Upper lobe of right lung (tissue), 1 donor: ENCODE results near the gene OTOP2. TPM values are rescaled to one million over a fixed set of nuclear protein-coding genes. Genes with fewer than 3 reads are reported as not detected.

ENCODE experiments used
- ATAC-seq: fragments of 200-7000 bp; cut with Tn5 transposase; one replicate; pipeline ENCODE4 v1.9.1; 2020; ENCODE audit warnings: mild to moderate bottlenecking, moderate library complexity
- DNase-seq: peaks from one replicate; pipeline ENCODE4 v3.0.0-alpha.2; 2020
- H3K27ac ChIP-seq: fragments of 200-600 bp; one replicate; pipeline ENCODE4 v1.8.0; 2022
- H3K27me3 ChIP-seq: fragments of 200-600 bp; one replicate; pipeline ENCODE4 v1.8.0; 2022; ENCODE audit warnings: mild to moderate bottlenecking
- H3K36me3 ChIP-seq: fragments of 200-600 bp; one replicate; pipeline ENCODE4 v1.8.0; 2022
- H3K4me1 ChIP-seq: fragments of 200-600 bp; one replicate; pipeline ENCODE4 v1.8.0; 2022
- H3K4me3 ChIP-seq: fragments of 200-600 bp; one replicate; pipeline ENCODE4 v1.8.0; 2022; ENCODE audit warnings: mild to moderate bottlenecking
- H3K9me3 ChIP-seq: fragments of 200-600 bp; one replicate; pipeline ENCODE4 v1.8.0; 2022
- intact Hi-C: fragments of 100-400 bp; cut with DNase I; formaldehyde crosslinking; loops from one replicate; pipeline ENCODE4 v1.11.0; 2022
- total RNA-seq: library from RNA; stranded (reverse); fragmentation: NEBNext Ultra II Directional; extraction: Animal tissue kit (Norgen Biotek cat#: 25700); gene quantifications from one replicate; pipeline ENCODE4 v1.2.1, GENCODE V29; 2021
- TF ChIP-seq, protein P1 (sequence below): fragments of 200-600 bp; IDR thresholded peaks from one replicate; pipeline ENCODE4 v1.8.0; 2022; ENCODE audit warnings: antibody characterized with exemption
- donor health status: DM: no; HTN: yes; CAD: no; lungs with severe emphysema.

OTOP2 gene
- total RNA-seq, 1 donor from 2014 or later, result not detected

DNA sequence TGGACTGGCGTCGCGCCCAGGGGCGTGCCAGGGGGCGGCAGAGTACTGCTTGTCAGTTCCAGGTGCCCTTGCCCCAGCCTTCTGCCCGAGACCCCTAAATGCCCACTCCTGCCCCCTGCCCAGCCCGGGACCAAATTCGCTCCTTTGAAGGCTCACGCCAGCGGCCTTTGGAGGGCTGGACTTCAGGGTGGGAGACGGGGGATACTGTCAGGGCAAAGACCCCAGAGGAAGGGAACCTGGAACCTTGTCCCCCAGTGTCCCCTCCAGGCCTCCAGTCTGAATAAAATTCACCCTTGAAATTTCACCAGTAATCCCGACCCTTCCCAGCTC, 12.4 kb downstream of the OTOP2 start:
- Histone ChIP-seq H3K27me3 (peaks cover 68% of the 10 kb centered on the region), H3K4me1 (no peaks in the 10 kb centered on the region), H3K27ac (no peak overlapping the region), H3K9me3 (no peaks in the 10 kb centered on the region), H3K36me3 (no peaks in the 10 kb centered on the region), H3K4me3 (no peak overlapping the region)
- TF ChIP-seq, protein P1, sequence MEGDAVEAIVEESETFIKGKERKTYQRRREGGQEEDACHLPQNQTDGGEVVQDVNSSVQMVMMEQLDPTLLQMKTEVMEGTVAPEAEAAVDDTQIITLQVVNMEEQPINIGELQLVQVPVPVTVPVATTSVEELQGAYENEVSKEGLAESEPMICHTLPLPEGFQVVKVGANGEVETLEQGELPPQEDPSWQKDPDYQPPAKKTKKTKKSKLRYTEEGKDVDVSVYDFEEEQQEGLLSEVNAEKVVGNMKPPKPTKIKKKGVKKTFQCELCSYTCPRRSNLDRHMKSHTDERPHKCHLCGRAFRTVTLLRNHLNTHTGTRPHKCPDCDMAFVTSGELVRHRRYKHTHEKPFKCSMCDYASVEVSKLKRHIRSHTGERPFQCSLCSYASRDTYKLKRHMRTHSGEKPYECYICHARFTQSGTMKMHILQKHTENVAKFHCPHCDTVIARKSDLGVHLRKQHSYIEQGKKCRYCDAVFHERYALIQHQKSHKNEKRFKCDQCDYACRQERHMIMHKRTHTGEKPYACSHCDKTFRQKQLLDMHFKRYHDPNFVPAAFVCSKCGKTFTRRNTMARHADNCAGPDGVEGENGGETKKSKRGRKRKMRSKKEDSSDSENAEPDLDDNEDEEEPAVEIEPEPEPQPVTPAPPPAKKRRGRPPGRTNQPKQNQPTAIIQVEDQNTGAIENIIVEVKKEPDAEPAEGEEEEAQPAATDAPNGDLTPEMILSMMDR, result no peak
- no peak for ATAC-seq
- intact Hi-C loops, result no loop called here
- DNase-seq, result no peak

DNA sequence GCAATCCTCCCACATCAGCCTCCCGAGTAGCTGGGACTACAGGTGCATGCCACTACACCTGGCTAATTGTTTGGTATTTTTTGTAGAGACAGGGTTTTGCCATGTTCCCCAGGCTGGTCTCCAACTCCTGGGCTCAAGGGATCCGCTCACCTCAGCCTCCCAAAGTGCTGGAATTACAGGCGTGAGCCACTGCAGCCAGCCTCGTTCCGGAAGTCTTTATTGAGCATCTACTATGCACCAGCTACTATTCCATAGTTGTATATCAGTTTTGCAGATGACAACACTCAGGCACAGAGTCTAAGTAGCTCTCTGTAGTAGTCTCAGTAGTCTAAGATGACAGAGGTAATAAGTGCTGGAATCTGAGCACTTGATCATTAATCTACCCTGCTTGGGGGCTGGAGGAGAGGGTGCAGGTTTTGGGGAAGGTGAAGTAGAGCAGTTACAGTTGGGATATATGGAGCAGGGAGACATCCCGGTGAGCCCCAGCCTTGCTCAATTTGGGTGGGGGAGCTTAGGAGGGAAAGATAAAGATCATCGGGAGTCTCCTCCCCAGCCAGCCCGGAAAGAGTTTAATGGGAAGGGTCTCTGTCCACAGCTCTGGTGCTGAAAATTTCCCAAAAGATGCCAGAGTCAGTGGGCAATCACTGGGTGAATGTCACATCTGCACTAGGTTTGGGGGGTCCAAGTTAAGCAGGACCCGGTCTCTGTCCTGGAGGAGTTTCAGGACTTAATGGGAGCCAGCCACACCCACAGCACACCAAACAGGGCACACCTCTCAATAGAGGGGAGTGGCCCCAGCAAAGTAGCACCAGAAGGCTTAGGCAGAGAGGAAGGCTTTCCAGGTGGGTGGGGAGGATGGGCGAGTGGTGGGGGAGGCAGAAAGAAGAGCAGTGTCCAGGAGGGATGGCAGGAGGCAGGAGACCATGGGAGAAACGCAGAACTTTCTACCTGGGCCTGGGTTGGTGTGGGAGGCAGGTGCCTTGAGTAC, 13.3 kb downstream of the OTOP2 start:
- peaks cover 75% of the 10 kb centered on the region for H3K27me3 ChIP-seq
- H3K4me1 ChIP-seq, result no peaks in the 10 kb centered on the region
- DNase-seq (no peak), ATAC-seq (no peak)
- no peak overlapping the region for H3K27ac ChIP-seq
- H3K36me3 ChIP-seq, result no peaks in the 10 kb centered on the region
- TF ChIP-seq, protein P1, result no peak
- H3K4me3 ChIP-seq, result no peak overlapping the region
- no peaks in the 10 kb centered on the region for H3K9me3 ChIP-seq
- intact Hi-C loops, result no loop called here

DNA sequence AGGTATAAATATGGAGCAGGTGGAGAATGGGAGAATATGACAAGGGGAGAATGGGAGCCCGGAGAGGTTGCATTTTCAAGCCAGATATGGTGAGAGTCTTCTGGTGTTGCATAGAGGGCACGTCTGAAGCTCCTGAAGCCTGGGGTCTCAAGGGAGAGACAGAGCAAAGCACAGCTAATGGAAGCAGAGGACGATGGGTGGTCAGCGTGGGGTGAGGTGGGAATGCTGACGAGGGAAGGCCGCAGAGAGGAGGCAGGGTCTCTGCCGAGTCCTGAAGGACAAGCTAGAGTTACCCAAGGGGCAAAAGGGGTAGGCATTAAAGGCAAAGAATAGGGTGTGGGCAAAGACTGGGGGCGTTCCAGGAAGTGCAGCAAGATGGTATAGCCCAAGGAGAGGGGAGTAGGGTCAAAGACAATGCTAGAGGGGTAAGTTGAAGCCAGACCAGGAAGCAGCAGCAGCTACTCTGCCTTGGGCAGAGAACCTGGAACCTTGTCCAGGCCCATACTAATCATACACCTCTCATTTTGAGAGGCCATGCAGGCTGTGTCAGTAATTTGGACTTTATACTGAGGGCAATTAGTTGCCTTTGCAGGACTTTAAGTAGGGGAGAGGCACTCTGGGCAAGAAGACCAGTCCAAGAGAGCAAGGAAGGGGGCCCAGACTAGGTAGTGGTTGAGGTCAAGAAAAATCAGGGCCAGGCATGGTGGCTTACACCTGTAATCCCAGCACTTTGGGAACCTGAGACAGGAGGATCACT, 14.3 kb downstream of the OTOP2 start:
- H3K4me3 ChIP-seq, result no peak overlapping the region
- no peaks in the 10 kb centered on the region for H3K9me3 ChIP-seq
- H3K27me3 ChIP-seq, result peaks cover 75% of the 10 kb centered on the region
- H3K36me3 ChIP-seq, result no peaks in the 10 kb centered on the region
- no peaks in the 10 kb centered on the region for H3K4me1 ChIP-seq
- TF ChIP-seq, protein P1, result no peak
- H3K27ac ChIP-seq, result no peak overlapping the region
- ATAC-seq (no peak), DNase-seq (no peak)
- intact Hi-C loops, result no loop called here

DNA sequence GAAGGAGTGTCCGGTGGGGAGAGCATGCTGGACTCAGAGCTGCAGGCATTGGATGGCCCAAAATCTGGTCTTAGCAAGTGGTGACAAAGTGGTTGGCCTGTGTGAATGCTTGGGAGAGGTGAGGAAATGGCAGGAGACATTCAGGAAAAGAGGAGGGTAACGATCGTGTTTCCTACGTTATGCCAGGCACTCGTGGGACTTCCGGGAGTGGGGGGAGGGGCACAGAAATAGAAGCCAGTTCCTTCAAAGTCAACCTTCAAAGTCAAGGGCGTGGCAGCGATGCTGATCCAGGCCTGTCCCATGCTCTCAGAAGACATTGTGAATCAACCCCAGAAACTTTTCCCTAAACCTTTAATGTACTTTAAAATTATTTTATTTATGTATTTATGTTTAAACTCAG, 15.5 kb downstream of the OTOP2 start:
- Histone ChIP-seq H3K27ac (no peak overlapping the region), H3K4me1 (no peaks in the 10 kb centered on the region), H3K4me3 (no peak overlapping the region), H3K36me3 (no peaks in the 10 kb centered on the region), H3K9me3 (no peaks in the 10 kb centered on the region), H3K27me3 (peaks cover 68% of the 10 kb centered on the region)
- TF ChIP-seq, protein P1, result no peak
- ATAC-seq (no peak), DNase-seq (no peak)
- intact Hi-C loops, result no loop called here

DNA sequence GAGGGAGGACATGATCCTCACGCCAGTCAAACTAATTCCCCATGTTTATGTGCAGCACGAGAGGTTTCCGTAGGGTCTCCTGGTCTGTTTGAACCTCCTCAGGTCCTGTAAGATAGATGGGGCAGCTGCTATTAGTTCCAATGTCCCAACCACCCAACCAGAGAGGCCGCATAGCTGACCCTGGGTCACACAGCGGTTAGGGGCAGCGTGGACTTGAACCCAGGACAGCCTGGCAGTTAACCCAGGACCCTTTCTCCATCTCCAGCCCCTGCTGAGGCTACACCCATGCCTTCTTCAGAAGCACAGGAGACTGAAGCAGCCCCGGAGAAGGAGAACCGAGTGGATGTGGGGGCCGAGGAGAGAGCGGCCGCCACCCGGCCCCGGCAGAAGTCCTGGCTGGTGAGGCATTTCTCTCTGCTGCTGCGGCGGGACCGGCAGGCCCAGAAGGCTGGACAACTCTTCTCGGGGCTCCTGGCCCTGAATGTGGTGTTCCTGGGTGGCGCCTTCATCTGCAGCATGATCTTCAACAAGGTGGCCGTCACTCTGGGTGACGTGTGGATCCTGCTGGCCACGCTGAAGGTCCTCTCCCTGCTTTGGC, 17.2 kb downstream of the OTOP2 start:
- no peaks in the 10 kb centered on the region for H3K36me3 ChIP-seq
- H3K27ac ChIP-seq, result no peak overlapping the region
- TF ChIP-seq, protein P1, result no peak
- peaks cover 62% of the 10 kb centered on the region for H3K27me3 ChIP-seq
- intact Hi-C loops, result no loop called here
- H3K4me3 ChIP-seq, result no peak overlapping the region
- no peaks in the 10 kb centered on the region for H3K9me3 ChIP-seq
- no peak for ATAC-seq
- H3K4me1 ChIP-seq, result no peaks in the 10 kb centered on the region
- DNase-seq, result no peak
